H1 (cell line): ENCODE data around the gene HERC3. TPM values are rescaled to one million over a fixed set of nuclear protein-coding genes. Genes with fewer than 3 reads are reported as not detected.

ENCODE experiments used
- CTCF ChIA-PET: fragments of 300-600 bp; sonication (Branson Sonifier 250); formaldehyde crosslinking; loops from one replicate; lab custom pipeline; 2021; ENCODE audit not compliant: partially characterized antibody; lab: Charles Lee
- POLR2A ChIA-PET: fragments of 300-600 bp; sonication (Branson Sonifier 250); formaldehyde crosslinking; loops from one replicate; lab custom pipeline; 2021; ENCODE audit warnings: inconsistent platforms; ENCODE audit not compliant: partially characterized antibody; lab: Charles Lee
- DNase-seq, 2 experiments: peaks; one replicate each; pipeline versions ENCODE4 v3.0.0 to v3.0.0-alpha.2; 2010 to 2022; ENCODE audit warnings: low spot score in 2 of 2, low read depth in 1 of 2, mixed read lengths in 1 of 2
- FAIRE-seq: peaks from 2 replicates; lab custom pipeline; 2011; peaks lifted over from hg19 to GRCh38; lab: Jason Lieb, UNC
- H2AFZ ChIP-seq: 2 replicates; pipeline ENCODE4 v1.8.1; 2012; ENCODE audit warnings: low read length, inconsistent platforms
- H2AK5ac ChIP-seq: 2 replicates; pipeline ENCODE4 v1.6.1; 2013; ENCODE audit warnings: low read depth, low read length
- H2BK120ac ChIP-seq: replicated peaks from 2 replicates; pipeline ENCODE3; 2013; ENCODE audit warnings: low read depth, low read length, inconsistent platforms
- H2BK12ac ChIP-seq: 2 replicates; pipeline ENCODE4 v1.6.1; 2013; ENCODE audit warnings: low read depth, low read length
- H2BK15ac ChIP-seq: 2 replicates; pipeline ENCODE4 v1.6.1; 2013; ENCODE audit warnings: low read length
- H2BK20ac ChIP-seq: 2 replicates; pipeline ENCODE4 v1.6.1; 2013; ENCODE audit warnings: low read length
- H2BK5ac ChIP-seq: 2 replicates; pipeline ENCODE4 v1.6.1; 2013; ENCODE audit warnings: low read depth, low read length
- H3K14ac ChIP-seq: 2 replicates; pipeline ENCODE4 v1.6.1; 2013; ENCODE audit warnings: inconsistent platforms; ENCODE audit not compliant: insufficient read length
- H3K18ac ChIP-seq: 2 replicates; pipeline ENCODE4 v1.6.1; 2013; ENCODE audit warnings: low read length; ENCODE audit errors: extremely low read depth
- H3K23ac ChIP-seq: 2 replicates; pipeline ENCODE4 v1.6.1; 2013; ENCODE audit warnings: inconsistent platforms; ENCODE audit not compliant: insufficient read length
- H3K23me2 ChIP-seq: 2 replicates; pipeline ENCODE4 v1.6.1; 2013; ENCODE audit warnings: low read depth, low read length
- H3K27ac ChIP-seq: 2 replicates; pipeline ENCODE4 v1.6.1; 2011; ENCODE audit warnings: low read depth, low read length, inconsistent platforms
- H3K27me3 ChIP-seq, 4 experiments: replicated peaks in 1 of 4; 1 replicate in 1 of 4; 2 replicates in 3 of 4; pipeline versions ENCODE4 v1.6.1 to v1.8.1; 2011 to 2013; ENCODE audit warnings: low read length in 3 of 4, mild to moderate bottlenecking in 3 of 4, inconsistent platforms in 2 of 4, mixed read lengths in 2 of 4, moderate library complexity in 1 of 4; ENCODE audit not compliant: control insufficient read depth in 3 of 4, insufficient read depth in 3 of 4; ENCODE audit errors: extremely low read depth in 1 of 4
- H3K36me3 ChIP-seq, 4 experiments: 2 replicates each; pipeline versions ENCODE4 v1.6.1 to v1.8.1; 2011 to 2013; ENCODE audit warnings: mild to moderate bottlenecking in 4 of 4, low read length in 3 of 4, moderate library complexity in 2 of 4, control low read depth in 1 of 4, inconsistent platforms in 1 of 4; ENCODE audit not compliant: insufficient read depth in 4 of 4, control insufficient read depth in 2 of 4
- H3K4ac ChIP-seq: replicated peaks from 2 replicates; pipeline ENCODE3; 2013; ENCODE audit warnings: low read length, low read depth, mixed read lengths, inconsistent platforms; ENCODE audit not compliant: insufficient read length
- H3K4me1 ChIP-seq, 4 experiments: replicated peaks in 1 of 4; 1 replicate in 1 of 4; 2 replicates in 3 of 4; pipeline versions ENCODE4 v1.6.1 to v1.8.1; 2011 to 2013; ENCODE audit warnings: low read length in 3 of 4, inconsistent platforms in 2 of 4, mixed read lengths in 1 of 4; ENCODE audit not compliant: insufficient read depth in 4 of 4, control insufficient read depth in 3 of 4
- H3K4me2 ChIP-seq, 2 experiments: 2 replicates each; pipeline versions ENCODE4 v1.6.1 to v1.8.1; 2011 to 2013; ENCODE audit warnings: low read depth in 2 of 2, low read length in 2 of 2, control low read depth in 1 of 2, inconsistent platforms in 1 of 2, mild to moderate bottlenecking in 1 of 2; ENCODE audit not compliant: insufficient read depth in 1 of 2
- H3K4me3 ChIP-seq, 4 experiments: fragments of 200-600, 300-600 bp in 1 of 4; sonication (generic), shearing (Covaris generic), sonication (Bioruptor Twin) in 1 of 4; 2 replicates each; pipeline versions ENCODE4 v1.5.1 to v1.8.1; 2011 to 2016; ENCODE audit warnings: low read length in 4 of 4, low read depth in 3 of 4, control low read depth in 2 of 4, inconsistent platforms in 2 of 4, mild to moderate bottlenecking in 2 of 4, mixed read lengths in 1 of 4, moderate library complexity in 1 of 4; ENCODE audit not compliant: insufficient read depth in 2 of 4; ENCODE audit errors: extremely low read depth in 1 of 4
- H3K56ac ChIP-seq: replicated peaks from 2 replicates; pipeline ENCODE3; 2013; ENCODE audit warnings: low read depth, mild to moderate bottlenecking, mixed read lengths, low read length, inconsistent platforms; ENCODE audit not compliant: insufficient read length
- H3K79me1 ChIP-seq: 2 replicates; pipeline ENCODE4 v1.6.1; 2013; ENCODE audit warnings: low read depth, low read length, control low read depth
- H3K79me2 ChIP-seq, 2 experiments: 2 replicates each; pipeline versions ENCODE4 v1.6.1 to v1.8.1; 2012 to 2013; ENCODE audit warnings: low read length in 2 of 2, mild to moderate bottlenecking in 2 of 2, inconsistent platforms in 1 of 2; ENCODE audit not compliant: insufficient read depth in 2 of 2, control insufficient read depth in 1 of 2
- H3K9ac ChIP-seq, 4 experiments: replicated peaks in 1 of 4; 1 replicate in 1 of 4; 2 replicates in 3 of 4; pipeline versions ENCODE4 v1.6.1 to v1.8.1; 2011 to 2013; ENCODE audit warnings: low read depth in 3 of 4, low read length in 3 of 4, control low read depth in 2 of 4, mild to moderate bottlenecking in 2 of 4, moderate library complexity in 2 of 4, inconsistent platforms in 1 of 4; ENCODE audit errors: extremely low read depth in 1 of 4
- H3K9me3 ChIP-seq, 2 experiments: 2 replicates each; pipeline versions ENCODE4 v1.6.1 to v1.8.1; 2012 to 2013; ENCODE audit warnings: mild to moderate bottlenecking in 2 of 2, moderate library complexity in 2 of 2, control low read depth in 1 of 2, inconsistent platforms in 1 of 2, low read depth in 1 of 2, low read length in 1 of 2, mixed read lengths in 1 of 2; ENCODE audit not compliant: insufficient read depth in 2 of 2
- H4K20me1 ChIP-seq, 2 experiments: replicated peaks in 1 of 2; 2 replicates each; pipeline versions ENCODE3 to v1.8.1; 2011 to 2013; ENCODE audit warnings: inconsistent platforms in 2 of 2, low read length in 2 of 2, mild to moderate bottlenecking in 1 of 2; ENCODE audit not compliant: insufficient read depth in 2 of 2, control insufficient read depth in 1 of 2
- H4K5ac ChIP-seq: 2 replicates; pipeline ENCODE4 v1.6.1; 2013; ENCODE audit warnings: low read length, low read depth, mixed read lengths, inconsistent platforms; ENCODE audit not compliant: insufficient read length
- H4K8ac ChIP-seq: 2 replicates; pipeline ENCODE4 v1.8.0; 2013; ENCODE audit warnings: mild to moderate bottlenecking, moderate library complexity, low read length, inconsistent platforms; ENCODE audit not compliant: insufficient read depth; ENCODE audit errors: extremely low read depth
- H4K91ac ChIP-seq: replicated peaks from 2 replicates; pipeline ENCODE3; 2013; ENCODE audit warnings: low read length, mixed read lengths, inconsistent platforms; ENCODE audit not compliant: insufficient read length
- BCL11A ChIP-seq, 2 experiments: IDR thresholded peaks; one replicate each; pipeline ENCODE4 v1.6.1; 2011; ENCODE audit warnings: low read depth in 2 of 2, low read length in 2 of 2, mild to moderate bottlenecking in 2 of 2
- CBX5 ChIP-seq: fragments of 300-800, 300-1000 bp; sonication (generic); IDR thresholded peaks from 2 replicates; pipeline ENCODE4 v1.7.1; 2016; ENCODE audit warnings: antibody characterized with exemption, low read length, low read depth
- CBX8 ChIP-seq: fragments of 300-800, 300-1000 bp; sonication (generic); IDR thresholded peaks from 2 replicates; pipeline ENCODE4 v1.7.1; 2016; ENCODE audit warnings: low read depth, low read length, borderline replicate concordance
- FOSL1 ChIP-seq: IDR thresholded peaks from 2 replicates; pipeline ENCODE4 v1.6.1; 2011; ENCODE audit warnings: mild to moderate bottlenecking, low read depth, low read length, moderate library complexity; ENCODE audit not compliant: insufficient read depth
- HDAC6 ChIP-seq: IDR thresholded peaks from one replicate; pipeline ENCODE4 v1.7.1; 2012; ENCODE audit warnings: low read depth, mild to moderate bottlenecking, inconsistent platforms, low read length, moderate library complexity
- KDM1A ChIP-seq: fragments of 200-600, 300-600 bp; sonication (generic); IDR thresholded peaks from 2 replicates; pipeline ENCODE4 v1.7.1; 2016; ENCODE audit warnings: mild to moderate bottlenecking, low read length, borderline replicate concordance
- POLR2AphosphoS5 ChIP-seq: IDR thresholded peaks from 2 replicates; pipeline ENCODE4 v1.6.1; 2011; ENCODE audit warnings: low read depth, low read length
- RAD21 ChIP-seq, 2 experiments: IDR thresholded peaks in 1 of 2; conservative IDR thresholded peaks in 1 of 2; 2 replicates each; pipeline ENCODE4 v1.6.1; 2011; ENCODE audit warnings: low read depth in 2 of 2, low read length in 2 of 2, improper control_type of control experiment in 1 of 2, inconsistent platforms in 1 of 2, mild to moderate bottlenecking in 1 of 2, moderate library complexity in 1 of 2
- TEAD4 ChIP-seq: IDR thresholded peaks from 2 replicates; pipeline ENCODE4 v1.6.1; 2012; ENCODE audit warnings: low read depth, low read length, inconsistent platforms, mixed read lengths
- WGBS, 2 experiments: shearing (Covaris generic) in 1 of 2; methylation state at CpG; one replicate each; pipeline versions ENCODE4 v1.1.6 to v1.1.7; 2013 to 2015; ENCODE audit warnings: low lambda C conversion rate in 2 of 2, mixed read lengths in 2 of 2, inconsistent platforms in 1 of 2, low coverage in 1 of 2, missing lambda C conversion rate in 1 of 2; ENCODE audit not compliant: insufficient replicate concordance in 2 of 2, insufficient coverage in 1 of 2, insufficient read length in 1 of 2; ENCODE audit errors: extremely low coverage in 1 of 2, missing lambda C conversion rate in 1 of 2; 5-methylcytosine and 5-hydroxymethylcytosine counted together
- polyA plus RNA-seq, 7 experiments: library from polyadenylated mRNA; depleted of rRNA in 3 of 7; stranded (reverse) in 5 of 7; unstranded in 2 of 7; fragments of >200 nt in 5 of 7; fragments of 200-250 nt in 2 of 7; gene quantifications; 1 replicate in 5 of 7; 2 replicates in 1 of 7; 4 replicates in 1 of 7; pipeline versions ENCODE4 v1.2.1 to v1.2.3, GENCODE V29; 2011 to 2013; ENCODE audit warnings: missing spikeins in 2 of 7, mixed read lengths in 2 of 7
- total RNA-seq: library from RNA; stranded (reverse); fragmentation: NEBNext Ultra II Directional; extraction: Animal tissue kit (Norgen Biotek cat#: 25700); gene quantifications from 2 replicates; pipeline ENCODE4 v1.2.1, GENCODE V29; 2021
- TF ChIP-seq, protein P1 (sequence below): IDR thresholded peaks from 2 replicates; pipeline ENCODE4 v1.6.1; 2012; ENCODE audit warnings: inconsistent platforms
- TF ChIP-seq, protein P2 (sequence below): IDR thresholded peaks from 2 replicates; pipeline ENCODE4 v1.6.1; 2012; ENCODE audit warnings: low read length, inconsistent platforms

The HERC3 gene
- total and polyA plus RNA-seq, 2 of the 8 experiments (the other 6 are each of a cell fraction or from before 2014, with no cell fraction given), result 1.4 to 5.7 TPM

DNA sequence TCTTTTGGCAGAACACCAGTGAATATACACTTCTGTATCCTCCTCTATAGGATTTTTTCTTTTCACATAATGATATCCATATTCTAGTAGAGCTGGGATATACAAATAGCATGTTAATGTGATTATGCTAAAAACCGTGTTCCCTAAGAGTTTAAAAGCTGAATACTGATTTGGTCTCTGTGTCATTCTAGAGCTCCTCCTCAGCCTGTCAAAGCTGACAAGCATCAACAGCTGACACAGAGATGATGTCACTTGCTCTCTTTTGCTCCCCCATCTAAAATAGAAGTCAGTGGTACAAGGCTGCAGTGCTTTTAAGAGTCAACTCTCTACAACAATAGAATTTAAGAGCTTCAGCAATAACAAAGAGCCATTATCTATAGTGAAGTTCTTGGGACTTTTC, 17.1 kb upstream of the HERC3 start:
- H3K79me2 ChIP-seq, result no peaks in the 10 kb centered on the region
- no peak overlapping the region for H3K23ac ChIP-seq
- no peak overlapping the region for H3K4me3 ChIP-seq
- POLR2A ChIA-PET, result no interaction called here
- H3K4ac ChIP-seq, result no peak overlapping the region
- no peak overlapping the region for H3K14ac ChIP-seq
- H3K9ac ChIP-seq, result no peak overlapping the region
- DNase-seq, result no peak
- no peak overlapping the region for H2BK12ac ChIP-seq
- TF ChIP-seq RAD21 (IDR thresholded peaks at IDR 0.05 in 1 of 2, conservative IDR thresholded peaks at IDR 0.05 in 1 of 2; ENCODE audit: low read depth in 2 of 2, low read length in 2 of 2) (no peak), POLR2AphosphoS5 (no peak), KDM1A (no peak), TEAD4 (no peak), BCL11A (IDR thresholded peaks at IDR 0.05; ENCODE audit: low read depth in 2 of 2, low read length in 2 of 2) (no peak), CBX5 (no peak), FOSL1 (no peak), HDAC6 (no peak), CBX8 (no peak)
- TF ChIP-seq, protein P1, sequence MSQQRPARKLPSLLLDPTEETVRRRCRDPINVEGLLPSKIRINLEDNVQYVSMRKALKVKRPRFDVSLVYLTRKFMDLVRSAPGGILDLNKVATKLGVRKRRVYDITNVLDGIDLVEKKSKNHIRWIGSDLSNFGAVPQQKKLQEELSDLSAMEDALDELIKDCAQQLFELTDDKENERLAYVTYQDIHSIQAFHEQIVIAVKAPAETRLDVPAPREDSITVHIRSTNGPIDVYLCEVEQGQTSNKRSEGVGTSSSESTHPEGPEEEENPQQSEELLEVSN, result no peak
- TF ChIP-seq, protein P2, sequence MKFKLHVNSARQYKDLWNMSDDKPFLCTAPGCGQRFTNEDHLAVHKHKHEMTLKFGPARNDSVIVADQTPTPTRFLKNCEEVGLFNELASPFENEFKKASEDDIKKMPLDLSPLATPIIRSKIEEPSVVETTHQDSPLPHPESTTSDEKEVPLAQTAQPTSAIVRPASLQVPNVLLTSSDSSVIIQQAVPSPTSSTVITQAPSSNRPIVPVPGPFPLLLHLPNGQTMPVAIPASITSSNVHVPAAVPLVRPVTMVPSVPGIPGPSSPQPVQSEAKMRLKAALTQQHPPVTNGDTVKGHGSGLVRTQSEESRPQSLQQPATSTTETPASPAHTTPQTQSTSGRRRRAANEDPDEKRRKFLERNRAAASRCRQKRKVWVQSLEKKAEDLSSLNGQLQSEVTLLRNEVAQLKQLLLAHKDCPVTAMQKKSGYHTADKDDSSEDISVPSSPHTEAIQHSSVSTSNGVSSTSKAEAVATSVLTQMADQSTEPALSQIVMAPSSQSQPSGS, result no peak
- TF ChIP-seq, all 59 proteins: peak for 0
- Histone ChIP-seq H3K9me3 (no peaks in the 10 kb centered on the region), H3K27me3 (no peaks in the 10 kb centered on the region), H4K91ac (no peak overlapping the region), H3K36me3 (no peaks in the 10 kb centered on the region), H2BK120ac (no peak overlapping the region), H3K4me1 (peaks cover 0 to 3% (median 0%) of the 10 kb centered on the region in 4 experiments; a peak in 1 of 7 replicates), H3K18ac (no peak overlapping the region), H3K79me1 (no peaks in the 10 kb centered on the region), H2BK20ac (no peak overlapping the region), H2BK15ac (no peak overlapping the region), H2BK5ac (no peak overlapping the region), H3K27ac (no peak overlapping the region), H4K20me1 (no peaks in the 10 kb centered on the region), H2AK5ac (no peak overlapping the region), H4K5ac (no peak overlapping the region), H2AFZ (no peak overlapping the region), H3K23me2 (no peaks in the 10 kb centered on the region), H3K4me2 (no peak overlapping the region), H4K8ac (no peak overlapping the region), H3K56ac (no peak overlapping the region)
- CTCF ChIA-PET, result interaction anchor here (1.1 to 3.5 kb wide), 3 partner anchors 10 to 84 kb away, joined by 4 to 16 read pairs (median 12); no protein-coding TSS in a partner anchor
- 56% methylated on average over 1 of the region's 1 CpG; no CpG with 5 or more reads in 1 of the 2 experiments for WGBS, 2 experiments
- no peak for FAIRE-seq
